DMS53 (cell line): Measurements from ENCODE around the gene HOXB3.

ENCODE experiments used
- DNase-seq: peaks from one replicate; lab custom pipeline; 2025; lab: John Stamatoyannopoulos, UW

HOXB3 gene

GRCh38 chr17:48586355-48587258, 3.4 kb downstream of the HOXB3 start:
- DNase-seq, result no peak

GRCh38 chr17:48584223-48584741, 5.8 kb downstream of the HOXB3 start:
- DNase-seq, result no peak

- no peak for DNase-seq
Measured at GRCh38 chr17:48583708-48584222, 6.3 kb downstream of the HOXB3 start.

- DNase-seq, result no peak
Measured at GRCh38 chr17:48582750-48583069, 7.3 kb downstream of the HOXB3 start.

- DNase-seq, result no peak
Measured at GRCh38 chr17:48579760-48580554, 10.1 kb downstream of the HOXB3 start.

GRCh38 chr17:48579471-48579759, 10.6 kb downstream of the HOXB3 start:
- no peak for DNase-seq

GRCh38 chr17:48578616-48579470, 11.2 kb downstream of the HOXB3 start:
- DNase-seq, result no peak

- DNase-seq, result no peak
Measured at GRCh38 chr17:48577946-48578615, 12.0 kb downstream of the HOXB3 start, which contains the start of gene HOXB4. TSS of gene HOXB4 (minus strand) at chr17:48578350. CDS start at chr17:48578319, 31 bp downstream.

- no peak for DNase-seq
Measured at GRCh38 chr17:48577330-48577945, 12.6 kb downstream of the HOXB3 start.

- no peak for DNase-seq
Measured at GRCh38 chr17:48576479-48577309, 13.3 kb downstream of the HOXB3 start.

- no peak for DNase-seq
Measured at GRCh38 chr17:48575673-48576478, 14.2 kb downstream of the HOXB3 start.

GRCh38 chr17:48575066-48575582, 14.9 kb downstream of the HOXB3 start:
- DNase-seq, result no peak

GRCh38 chr17:48574505-48575065, 15.5 kb downstream of the HOXB3 start:
- no peak for DNase-seq

- DNase-seq, result no peak
Measured at GRCh38 chr17:48571826-48572417, 18.1 kb downstream of the HOXB3 start.

- DNase-seq, result no peak
Measured at GRCh38 chr17:48571024-48571818, 18.8 kb downstream of the HOXB3 start.

- DNase-seq, result no peak
Measured at GRCh38 chr17:48570325-48571023, 19.6 kb downstream of the HOXB3 start.
